IMR-90 (cell line): Measurements from ENCODE around the gene EHD4.

Experiments
- MAZ ChIP-seq: IDR thresholded peaks from 2 replicates; pipeline ENCODE4 v1.6.1; 2012; ENCODE audit warnings: low read depth, mild to moderate bottlenecking, low read length, improper control_type of control experiment, moderate library complexity, borderline replicate concordance
- POLR2A ChIP-seq: IDR thresholded peaks from 2 replicates; pipeline ENCODE4 v1.6.1; 2012; ENCODE audit warnings: mild to moderate bottlenecking, low read depth, low read length
- RAD21 ChIP-seq: IDR thresholded peaks from 2 replicates; pipeline ENCODE4 v1.6.1; 2012; ENCODE audit warnings: low read length, improper control_type of control experiment
- RCOR1 ChIP-seq: IDR thresholded peaks from 2 replicates; pipeline ENCODE4 v1.6.1; 2012; ENCODE audit warnings: mild to moderate bottlenecking, low read length, improper control_type of control experiment; ENCODE audit not compliant: insufficient replicate concordance
- RFX5 ChIP-seq: IDR thresholded peaks from 2 replicates; pipeline ENCODE4 v1.8.0; 2012; ENCODE audit warnings: low read depth, mild to moderate bottlenecking, low read length, moderate library complexity
- TF ChIP-seq, protein P1 (sequence below): conservative IDR thresholded peaks from 2 replicates; pipeline ENCODE4 v1.5.1; 2012; ENCODE audit warnings: mild to moderate bottlenecking, low read depth, low read length, improper control_type of control experiment
- TF ChIP-seq, protein P2 (sequence below): fragments of 150-350 bp; IDR thresholded peaks from 2 replicates; pipeline ENCODE4 v1.6.1; 2016; ENCODE audit warnings: low read depth, mild to moderate bottlenecking, low read length, moderate library complexity, borderline replicate concordance

DNA sequence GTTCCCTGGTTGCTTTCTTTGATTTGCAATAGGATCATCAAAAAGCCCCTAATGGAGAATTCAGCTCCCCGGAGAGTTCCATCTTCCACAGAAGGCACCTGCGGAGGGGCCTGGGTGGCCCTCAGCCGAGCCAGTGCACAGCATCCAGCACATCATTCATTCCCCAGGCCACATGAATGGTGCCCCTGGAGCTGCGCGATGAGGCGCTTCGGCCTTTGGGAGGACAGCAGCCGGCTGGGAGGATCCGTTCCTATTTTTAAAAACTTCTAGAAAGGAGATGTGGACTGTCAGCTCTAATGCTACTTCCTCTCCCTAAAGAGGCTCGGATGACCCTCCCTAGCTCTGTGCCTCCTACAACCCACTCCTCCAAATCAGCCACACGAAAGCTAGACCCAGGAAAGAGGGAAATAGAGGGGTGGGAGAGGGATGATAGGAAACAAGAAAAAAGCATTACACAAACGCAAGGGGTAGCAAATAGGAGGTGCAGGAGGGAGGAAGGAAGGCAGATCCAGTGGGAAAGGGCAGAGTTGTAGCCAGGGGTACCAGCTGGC, 20.3 kb downstream of the EHD4 start:
- TF ChIP-seq, protein P1, sequence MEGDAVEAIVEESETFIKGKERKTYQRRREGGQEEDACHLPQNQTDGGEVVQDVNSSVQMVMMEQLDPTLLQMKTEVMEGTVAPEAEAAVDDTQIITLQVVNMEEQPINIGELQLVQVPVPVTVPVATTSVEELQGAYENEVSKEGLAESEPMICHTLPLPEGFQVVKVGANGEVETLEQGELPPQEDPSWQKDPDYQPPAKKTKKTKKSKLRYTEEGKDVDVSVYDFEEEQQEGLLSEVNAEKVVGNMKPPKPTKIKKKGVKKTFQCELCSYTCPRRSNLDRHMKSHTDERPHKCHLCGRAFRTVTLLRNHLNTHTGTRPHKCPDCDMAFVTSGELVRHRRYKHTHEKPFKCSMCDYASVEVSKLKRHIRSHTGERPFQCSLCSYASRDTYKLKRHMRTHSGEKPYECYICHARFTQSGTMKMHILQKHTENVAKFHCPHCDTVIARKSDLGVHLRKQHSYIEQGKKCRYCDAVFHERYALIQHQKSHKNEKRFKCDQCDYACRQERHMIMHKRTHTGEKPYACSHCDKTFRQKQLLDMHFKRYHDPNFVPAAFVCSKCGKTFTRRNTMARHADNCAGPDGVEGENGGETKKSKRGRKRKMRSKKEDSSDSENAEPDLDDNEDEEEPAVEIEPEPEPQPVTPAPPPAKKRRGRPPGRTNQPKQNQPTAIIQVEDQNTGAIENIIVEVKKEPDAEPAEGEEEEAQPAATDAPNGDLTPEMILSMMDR, result no peak
- no peak for TF ChIP-seq POLR2A
- TF ChIP-seq RAD21, result no peak
- no peak for TF ChIP-seq RCOR1
- TF ChIP-seq, protein P2, sequence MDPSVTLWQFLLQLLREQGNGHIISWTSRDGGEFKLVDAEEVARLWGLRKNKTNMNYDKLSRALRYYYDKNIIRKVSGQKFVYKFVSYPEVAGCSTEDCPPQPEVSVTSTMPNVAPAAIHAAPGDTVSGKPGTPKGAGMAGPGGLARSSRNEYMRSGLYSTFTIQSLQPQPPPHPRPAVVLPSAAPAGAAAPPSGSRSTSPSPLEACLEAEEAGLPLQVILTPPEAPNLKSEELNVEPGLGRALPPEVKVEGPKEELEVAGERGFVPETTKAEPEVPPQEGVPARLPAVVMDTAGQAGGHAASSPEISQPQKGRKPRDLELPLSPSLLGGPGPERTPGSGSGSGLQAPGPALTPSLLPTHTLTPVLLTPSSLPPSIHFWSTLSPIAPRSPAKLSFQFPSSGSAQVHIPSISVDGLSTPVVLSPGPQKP, result no peak
- TF ChIP-seq RFX5, result no peak
- TF ChIP-seq MAZ, result no peak
